Stimulated activated CD4-positive, alpha-beta T cell treated with anti-CD3 and anti-CD28 coated beads, Interleukin-2, amount 100 ng/mL, for 24 hours (primary cell): ENCODE data around the gene NFATC2IP.
"Not testable (repeated sequence)": the region's sequence is repeated elsewhere in the genome, so short reads cannot be mapped to it uniquely, and the experiment has no call there.

Experiments
- DNase-seq, 2 donors: peaks; one replicate each; pipeline ENCODE4 v3.0.0-alpha.2; 2020

NFATC2IP gene

DNA sequence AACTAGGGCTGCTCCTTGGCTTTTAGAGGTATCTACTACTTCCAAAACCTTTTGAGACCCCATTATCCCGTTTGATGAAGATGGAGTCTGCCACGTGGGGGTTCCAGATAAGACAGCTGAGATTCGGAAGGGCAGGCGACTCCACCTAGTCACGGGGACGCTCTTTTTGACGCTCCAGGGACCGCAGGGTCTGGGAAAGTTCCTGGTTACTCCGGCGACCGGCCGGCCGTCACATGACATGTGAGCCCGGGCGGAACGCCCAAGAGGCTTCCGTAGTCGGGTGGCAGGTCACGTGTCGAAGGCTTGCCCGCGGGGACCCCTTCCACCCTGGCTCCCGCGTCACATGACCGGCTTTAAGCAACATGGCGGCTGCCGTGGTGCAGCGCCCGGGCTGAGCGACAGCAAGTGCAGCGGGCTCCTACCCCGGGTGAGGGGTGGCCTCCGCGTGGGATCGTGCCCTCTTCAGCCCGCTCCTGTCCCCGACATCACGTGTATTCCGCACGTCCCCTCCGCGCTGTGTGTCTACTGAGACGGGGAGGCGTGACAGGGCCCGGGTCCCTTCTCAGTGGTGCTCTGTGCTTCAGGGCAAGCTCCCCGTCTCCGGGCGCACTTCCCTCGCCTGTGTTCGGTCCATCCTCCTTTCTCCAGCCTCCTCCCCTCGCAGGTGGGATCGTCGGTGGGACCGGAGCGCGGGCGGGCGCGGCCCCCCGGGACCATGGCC, 23.9 kb downstream of the NFATC2IP start, which contains the start of gene SPNS1:
SPNS1 (plus strand) TSS at position 342 of the 721 bp plus-strand sequence; CDS start at position 716, 374 bp downstream.
- DNase-seq = peak; percentile 94 to 95

DNA sequence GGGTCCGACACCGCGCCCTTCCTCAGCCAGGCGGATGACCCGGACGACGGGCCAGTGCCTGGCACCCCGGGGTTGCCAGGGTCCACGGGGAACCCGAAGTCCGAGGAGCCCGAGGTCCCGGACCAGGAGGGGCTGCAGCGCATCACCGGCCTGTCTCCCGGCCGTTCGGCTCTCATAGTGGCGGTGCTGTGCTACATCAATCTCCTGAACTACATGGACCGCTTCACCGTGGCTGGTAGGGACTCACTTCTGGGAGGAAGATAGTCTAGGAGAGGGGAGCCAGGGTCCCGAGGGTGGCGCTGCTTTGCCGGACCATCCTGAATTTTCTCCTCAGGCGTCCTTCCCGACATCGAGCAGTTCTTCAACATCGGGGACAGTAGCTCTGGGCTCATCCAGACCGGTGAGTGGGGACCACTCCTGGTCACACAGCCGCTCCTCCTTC, 24.4 kb downstream of the NFATC2IP start:
- DNase-seq = no peak

DNA sequence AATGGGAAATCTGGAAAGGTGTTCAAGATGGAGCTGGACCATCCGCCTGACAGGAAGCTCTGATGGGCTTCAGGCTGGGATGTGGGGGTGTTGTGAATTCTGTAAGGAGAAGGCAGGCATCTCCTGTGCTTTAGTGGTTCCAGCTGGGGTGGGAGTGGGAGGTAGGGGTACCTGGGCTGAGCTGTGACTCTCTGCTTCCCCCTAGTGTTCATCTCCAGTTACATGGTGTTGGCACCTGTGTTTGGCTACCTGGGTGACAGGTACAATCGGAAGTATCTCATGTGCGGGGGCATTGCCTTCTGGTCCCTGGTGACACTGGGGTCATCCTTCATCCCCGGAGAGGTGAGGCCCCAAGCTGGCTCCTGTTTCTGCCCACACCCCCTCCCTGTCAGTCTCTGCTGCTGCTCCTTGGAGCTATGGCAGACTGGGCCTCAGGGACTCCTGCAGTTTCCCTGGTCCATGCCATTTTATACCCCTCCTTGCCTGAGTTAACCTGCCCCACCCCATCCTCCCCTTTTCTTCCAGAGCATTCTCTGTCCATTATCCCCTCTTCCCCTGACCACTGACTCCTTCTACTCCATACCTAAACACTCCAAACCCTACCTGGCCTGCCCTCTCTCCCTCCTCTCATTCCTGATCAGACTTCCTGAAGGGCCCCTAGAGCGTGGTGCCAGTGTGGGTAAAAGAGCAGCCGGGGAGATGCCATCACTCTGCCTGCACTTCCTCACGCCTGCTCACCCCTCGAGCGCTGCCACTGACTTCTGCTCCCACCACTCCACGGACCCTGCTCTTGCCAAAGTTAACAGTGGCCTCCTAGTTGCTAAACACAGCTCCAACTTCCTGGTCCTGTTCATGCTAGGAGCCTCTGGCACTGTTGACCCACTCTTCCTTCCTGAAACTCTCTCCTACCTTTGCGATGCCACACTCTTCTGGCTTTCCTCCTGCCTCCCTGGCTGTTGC, 27.2 kb downstream of the NFATC2IP start:
- DNase-seq = no peak

DNA sequence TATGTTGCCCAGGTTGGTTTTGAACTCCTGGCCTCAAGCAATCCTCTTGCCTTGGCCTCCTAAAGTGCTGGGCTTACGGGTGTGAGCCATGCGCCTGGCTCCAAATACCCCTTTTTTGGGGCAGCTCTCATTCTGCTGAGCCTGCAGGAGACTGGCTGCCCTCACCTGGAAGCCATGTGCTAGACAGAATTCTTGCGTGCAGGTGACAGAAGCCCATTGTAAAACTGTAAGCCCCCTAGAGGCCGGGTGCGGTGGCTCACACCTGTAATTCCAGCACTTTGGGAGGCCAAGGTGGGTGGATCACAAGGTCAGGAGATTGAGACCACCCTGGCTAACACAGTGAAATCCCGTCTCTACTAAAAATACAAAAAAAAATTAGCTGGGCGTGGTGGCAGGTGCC, 29.6 kb downstream of the NFATC2IP start:
- not testable (repeated sequence) for DNase-seq

DNA sequence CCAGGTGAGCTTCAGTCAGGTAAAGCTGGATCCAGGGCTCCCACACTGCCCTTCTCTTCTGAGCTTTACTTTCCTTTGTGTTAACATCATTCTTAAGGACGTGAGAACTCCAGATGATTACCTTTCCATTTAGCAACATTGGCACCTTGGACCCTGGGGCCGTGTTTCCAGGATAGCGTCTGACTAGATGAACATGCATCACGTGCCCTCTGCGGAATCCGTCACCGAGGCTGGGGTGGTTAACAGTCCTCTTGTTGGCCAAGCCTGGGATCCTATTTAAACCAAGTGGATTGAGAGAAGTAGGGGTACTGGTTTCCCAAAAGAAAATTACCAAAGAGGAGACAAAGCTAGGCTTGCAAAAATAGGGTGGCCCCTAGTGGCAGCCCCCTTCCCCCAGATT, 30.2 kb downstream of the NFATC2IP start:
- DNase-seq = no peak

DNA sequence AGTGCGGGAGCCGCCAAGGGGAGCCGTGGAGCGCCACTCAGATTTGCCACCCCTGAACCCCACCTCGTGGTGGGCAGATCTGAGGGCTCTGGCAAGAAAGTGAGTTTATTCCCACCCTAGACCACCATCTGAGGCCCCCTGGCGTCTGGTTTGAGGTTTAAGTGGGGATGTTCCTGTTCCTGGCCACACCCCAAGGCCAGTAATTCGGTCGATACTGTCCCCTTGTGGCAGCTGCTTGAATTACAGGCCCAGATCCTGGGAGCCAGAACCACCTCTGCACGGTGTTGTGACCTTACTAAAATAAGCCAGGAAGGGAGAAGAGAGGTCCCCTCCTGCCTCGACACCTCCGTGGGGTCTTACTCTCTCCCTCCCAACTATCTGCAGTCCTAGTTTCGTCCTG, 30.8 kb downstream of the NFATC2IP start:
- peak; percentile 64 to 73 for DNase-seq

DNA sequence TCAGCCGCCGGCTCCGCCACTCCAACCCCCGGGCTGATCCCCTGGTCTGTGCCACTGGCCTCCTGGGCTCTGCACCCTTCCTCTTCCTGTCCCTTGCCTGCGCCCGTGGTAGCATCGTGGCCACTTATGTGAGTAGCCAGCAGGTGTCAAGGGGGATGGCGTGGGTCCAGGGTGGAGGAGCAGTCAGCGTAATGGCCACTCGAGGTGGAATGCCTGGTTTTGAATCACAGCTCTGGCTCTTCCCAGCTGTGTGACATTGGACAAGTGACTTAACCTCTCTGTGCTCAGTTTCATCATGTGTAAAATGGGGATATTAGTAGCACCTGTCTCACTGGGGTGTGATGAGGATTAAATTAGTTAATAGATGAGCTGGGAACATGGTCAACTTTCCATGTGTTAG, 31.7 kb downstream of the NFATC2IP start:
- DNase-seq = no peak

DNA sequence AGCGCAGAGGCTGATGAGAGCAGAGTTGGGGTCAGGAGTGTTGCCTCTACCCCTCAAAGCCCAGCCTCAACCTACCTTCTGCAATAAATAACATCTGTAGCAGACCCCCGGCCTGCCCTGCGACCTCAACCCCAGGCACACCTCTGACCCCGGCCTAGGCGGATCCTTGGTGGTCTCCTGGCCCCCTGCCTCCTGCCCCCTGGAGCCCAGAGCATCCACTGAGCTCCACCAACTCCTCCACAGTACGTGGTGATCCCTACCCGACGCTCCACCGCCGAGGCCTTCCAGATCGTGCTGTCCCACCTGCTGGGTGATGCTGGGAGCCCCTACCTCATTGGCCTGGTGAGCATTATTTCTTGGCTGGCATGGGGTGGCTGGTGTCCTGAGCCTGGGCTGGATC, 32.2 kb downstream of the NFATC2IP start:
- DNase-seq = no peak

DNA sequence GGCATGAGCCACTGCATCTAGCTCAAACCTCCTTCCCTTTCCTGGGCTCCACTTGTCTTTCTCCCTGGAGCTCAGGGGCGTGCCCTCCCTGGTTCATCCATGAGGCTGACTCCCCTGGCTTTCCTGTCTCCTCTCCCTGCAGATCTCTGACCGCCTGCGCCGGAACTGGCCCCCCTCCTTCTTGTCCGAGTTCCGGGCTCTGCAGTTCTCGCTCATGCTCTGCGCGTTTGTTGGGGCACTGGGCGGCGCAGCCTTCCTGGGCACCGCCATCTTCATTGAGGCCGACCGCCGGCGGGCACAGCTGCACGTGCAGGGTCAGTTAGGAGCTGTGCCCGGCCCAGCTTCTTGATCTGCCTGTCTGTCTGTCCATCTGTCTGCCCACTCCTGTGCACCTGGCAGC, 32.9 kb downstream of the NFATC2IP start:
- DNase-seq = no peak

DNA sequence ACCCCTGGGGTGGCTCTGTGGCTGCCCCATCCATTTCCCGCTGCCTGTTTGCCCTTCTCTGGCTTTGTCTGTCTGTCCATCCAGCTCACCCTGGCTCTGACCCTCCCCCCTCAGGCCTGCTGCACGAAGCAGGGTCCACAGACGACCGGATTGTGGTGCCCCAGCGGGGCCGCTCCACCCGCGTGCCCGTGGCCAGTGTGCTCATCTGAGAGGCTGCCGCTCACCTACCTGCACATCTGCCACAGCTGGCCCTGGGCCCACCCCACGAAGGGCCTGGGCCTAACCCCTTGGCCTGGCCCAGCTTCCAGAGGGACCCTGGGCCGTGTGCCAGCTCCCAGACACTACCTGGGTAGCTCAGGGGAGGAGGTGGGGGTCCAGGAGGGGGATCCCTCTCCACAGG, 33.4 kb downstream of the NFATC2IP start:
- DNase-seq = no peak

DNA sequence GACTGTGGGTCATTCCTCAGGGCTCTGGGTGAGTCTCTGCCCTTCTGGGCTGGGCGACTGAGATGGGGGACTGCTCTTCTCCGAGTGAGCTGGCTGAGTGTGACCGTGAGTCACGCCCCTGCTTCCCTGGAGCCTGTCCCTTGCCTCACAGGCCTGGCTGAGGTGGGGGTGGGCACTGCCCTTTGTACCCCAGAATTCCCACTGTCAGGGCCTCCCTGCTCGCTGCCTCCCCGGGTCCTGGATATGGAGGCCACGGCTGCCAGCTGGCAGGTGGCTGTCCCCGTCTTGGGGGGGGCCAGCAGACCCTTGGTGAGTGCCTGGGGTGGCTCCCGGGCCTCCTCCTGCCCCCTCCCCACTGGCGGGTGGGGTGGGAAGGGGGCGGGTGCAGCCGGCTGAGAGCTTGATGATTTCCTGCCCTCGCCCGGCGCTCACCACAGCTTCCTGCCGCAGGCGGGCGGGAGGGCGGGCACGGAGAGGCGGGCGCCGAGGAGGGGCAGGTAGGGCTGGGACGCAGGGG, 33.9 kb downstream of the NFATC2IP start, which contains the start of gene LAT:
LAT (plus strand) TSS at position 434 of the 517 bp plus-strand sequence. CDS start 366 bp downstream, outside the sequence.
- peak; percentile 73 to 81 for DNase-seq

DNA sequence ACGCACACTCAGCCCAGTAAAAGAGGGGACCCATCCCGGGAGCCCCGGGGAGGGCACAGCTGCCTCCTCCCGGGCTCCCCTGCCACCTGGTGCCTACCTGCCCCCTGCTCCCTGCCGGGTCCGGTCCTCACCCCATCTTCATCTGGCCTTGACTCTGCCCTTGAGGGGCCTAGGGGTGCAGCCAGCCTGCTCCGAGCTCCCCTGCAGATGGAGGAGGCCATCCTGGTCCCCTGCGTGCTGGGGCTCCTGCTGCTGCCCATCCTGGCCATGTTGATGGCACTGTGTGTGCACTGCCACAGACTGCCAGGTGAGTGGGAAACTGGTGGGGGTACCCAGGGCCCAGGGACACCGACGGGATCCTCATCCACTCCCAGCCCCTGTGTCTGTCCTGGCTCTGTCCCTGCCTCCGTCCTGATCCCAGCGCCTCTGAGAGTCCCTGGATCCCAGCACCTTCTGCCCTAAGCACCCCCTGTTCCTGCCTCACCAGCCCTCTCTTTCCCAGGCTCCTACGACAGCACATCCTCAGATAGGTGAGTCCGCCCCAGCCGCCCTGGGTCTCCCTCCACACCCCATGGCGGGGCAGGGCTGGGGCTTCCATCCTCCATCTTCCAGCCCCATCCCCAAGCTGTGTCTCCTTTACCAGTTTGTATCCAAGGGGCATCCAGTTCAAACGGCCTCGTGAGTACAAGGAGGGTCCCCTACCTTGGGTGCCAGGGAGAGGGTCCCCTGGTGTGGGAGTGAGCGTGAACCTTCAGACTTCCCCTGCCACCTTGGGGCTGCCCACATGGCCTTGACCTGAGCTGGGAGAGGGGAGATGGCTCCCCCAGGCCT, 34.7 kb downstream of the NFATC2IP start:
- peak; percentile 33 to 38 for DNase-seq

DNA sequence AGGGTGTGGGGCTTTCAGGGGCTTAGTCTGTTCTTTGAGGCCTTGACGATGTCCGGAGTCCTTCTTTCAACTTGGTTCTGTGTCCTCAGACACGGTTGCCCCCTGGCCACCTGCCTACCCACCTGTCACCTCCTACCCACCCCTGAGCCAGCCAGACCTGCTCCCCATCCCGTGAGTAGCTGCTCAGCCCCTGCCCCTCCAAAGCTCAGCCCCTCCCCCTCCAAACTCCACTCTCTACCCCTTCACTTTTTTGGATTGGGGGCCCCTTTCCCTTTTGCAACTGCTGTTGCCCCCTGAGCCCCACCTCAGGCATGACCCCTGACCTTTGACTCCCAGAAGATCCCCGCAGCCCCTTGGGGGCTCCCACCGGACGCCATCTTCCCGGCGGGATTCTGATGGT, 35.3 kb downstream of the NFATC2IP start:
- DNase-seq = peak in 1 of 2 donors; percentile 27

DNA sequence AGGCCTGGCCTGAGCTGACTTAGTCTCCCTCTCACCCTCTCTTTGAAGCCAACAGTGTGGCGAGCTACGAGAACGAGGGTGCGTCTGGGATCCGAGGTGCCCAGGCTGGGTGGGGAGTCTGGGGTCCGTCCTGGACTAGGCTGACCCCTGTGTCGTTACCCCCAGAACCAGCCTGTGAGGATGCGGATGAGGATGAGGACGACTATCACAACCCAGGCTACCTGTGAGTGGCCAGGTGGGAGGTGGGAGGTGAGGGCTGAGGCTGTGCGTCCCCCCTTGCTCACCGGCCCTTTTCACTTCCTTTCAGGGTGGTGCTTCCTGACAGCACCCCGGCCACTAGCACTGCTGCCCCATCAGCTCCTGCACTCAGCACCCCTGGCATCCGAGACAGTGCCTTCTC, 35.8 kb downstream of the NFATC2IP start:
- DNase-seq = peak in 1 of 2 donors; percentile 26

DNA sequence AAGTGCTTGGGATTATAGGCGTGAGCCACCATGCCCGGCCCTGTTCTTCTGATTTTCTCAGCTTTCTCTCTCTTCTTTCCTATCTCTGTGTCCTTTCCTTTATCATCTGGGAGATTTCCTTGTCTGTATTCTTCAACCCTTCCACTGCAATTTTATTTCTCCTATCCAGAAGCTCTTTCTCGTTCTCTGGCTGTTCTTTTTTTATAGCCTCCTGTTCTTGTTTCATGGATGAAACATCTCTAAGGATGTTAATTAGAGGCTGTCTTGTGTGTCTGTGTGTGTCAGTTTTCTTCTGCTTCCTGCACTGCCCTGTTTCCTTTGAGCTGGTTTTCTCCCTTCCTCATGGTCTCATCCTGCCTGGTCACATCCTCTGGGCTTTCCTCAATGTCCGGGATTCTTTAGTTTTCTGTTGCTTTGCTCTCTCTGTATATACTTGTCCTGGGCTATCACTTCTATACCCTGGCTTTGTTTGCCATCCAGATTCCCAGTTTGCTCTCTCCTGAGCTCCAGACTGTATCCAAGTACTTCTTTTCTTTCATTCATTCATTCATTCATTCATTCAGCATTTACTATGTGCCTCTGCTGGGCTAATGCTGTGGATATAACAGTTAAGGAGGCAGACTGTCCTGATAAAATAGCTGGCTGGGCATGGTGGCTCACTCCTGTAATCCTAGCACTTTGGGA, 36.6 kb downstream of the NFATC2IP start:
- DNase-seq = no peak

DNA sequence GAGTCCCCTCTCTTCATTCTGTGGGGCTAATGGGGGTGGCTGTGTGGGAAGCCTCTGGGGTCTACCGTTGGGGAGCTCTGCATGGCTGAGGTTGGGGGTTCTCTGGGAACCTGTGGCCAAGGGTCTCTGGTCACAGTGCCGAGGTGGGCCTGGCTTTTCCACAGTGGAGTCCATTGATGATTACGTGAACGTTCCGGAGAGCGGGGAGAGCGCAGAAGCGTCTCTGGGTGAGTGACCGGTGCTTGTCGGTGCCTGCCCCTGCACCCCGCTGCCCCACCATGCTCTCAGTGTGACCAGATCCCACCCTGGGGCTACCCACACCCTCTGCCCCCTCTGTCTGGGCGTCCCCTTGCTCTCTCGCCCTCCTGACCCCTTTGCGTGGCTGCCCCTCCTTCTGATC, 38.6 kb downstream of the NFATC2IP start:
- no peak for DNase-seq

DNA sequence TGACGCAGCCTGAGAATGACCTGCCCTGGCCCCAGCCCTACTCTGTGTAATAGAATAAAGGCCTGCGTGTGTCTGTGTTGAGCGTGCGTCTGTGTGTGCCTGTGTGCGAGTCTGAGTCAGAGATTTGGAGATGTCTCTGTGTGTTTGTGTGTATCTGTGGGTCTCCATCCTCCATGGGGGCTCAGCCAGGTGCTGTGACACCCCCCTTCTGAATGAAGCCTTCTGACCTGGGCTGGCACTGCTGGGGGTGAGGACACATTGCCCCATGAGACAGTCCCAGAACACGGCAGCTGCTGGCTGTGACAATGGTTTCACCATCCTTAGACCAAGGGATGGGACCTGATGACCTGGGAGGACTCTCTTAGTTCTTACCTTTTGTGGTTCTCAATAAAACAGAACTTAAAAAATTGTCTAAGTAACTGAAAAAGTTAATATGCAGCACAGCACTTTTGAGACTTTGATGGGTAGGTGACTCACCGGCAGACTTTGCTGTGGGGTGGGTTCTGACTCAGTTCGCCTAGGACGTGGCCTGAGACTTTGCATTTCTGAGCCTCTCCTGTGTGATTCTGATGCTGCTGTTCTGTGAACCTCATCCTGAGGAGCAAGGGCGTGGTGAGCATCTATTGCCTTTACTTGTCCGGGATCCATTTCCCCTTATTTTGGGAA, 39.8 kb downstream of the NFATC2IP start:
- DNase-seq = peak; percentile 73

DNA sequence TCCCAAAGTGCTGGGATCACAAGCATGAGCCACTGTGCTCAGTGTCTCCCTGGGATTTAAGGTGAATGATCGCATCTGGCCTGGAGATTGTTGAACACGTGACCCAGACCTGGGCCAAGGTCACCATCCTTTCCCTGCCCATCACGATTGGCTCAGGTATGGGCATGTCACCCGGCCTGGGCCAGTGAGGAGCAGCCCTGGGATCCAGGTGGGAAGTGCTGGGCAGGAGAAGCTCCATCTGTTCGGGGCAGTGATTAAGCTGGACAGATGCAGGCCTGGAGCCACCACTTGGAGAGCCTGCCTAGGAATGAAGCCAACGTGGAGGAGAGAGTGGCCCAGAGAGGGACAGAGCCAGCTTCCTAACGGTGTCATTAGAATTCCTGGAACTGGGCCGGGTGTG, 41.0 kb downstream of the NFATC2IP start:
- no peak for DNase-seq

DNA sequence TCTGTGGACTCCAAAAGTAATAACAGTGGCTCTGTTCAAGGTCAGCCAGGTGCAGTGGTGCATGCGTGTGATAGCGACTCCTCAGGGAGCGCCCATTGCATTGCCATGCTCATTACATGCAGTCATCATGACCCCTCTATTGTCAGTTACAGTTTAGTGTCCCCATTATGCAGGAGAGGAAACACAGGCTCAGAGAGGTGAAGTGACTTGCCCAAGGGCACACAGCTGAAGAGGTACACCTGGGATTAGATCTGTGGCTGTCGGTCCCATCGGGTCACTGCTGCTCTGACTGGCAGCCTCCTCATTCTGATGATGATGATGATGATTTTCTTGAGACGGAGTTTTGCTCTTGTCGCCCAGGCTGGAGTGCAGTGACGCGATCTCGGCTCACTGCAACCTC, 41.8 kb downstream of the NFATC2IP start:
- no peak for DNase-seq

DNA sequence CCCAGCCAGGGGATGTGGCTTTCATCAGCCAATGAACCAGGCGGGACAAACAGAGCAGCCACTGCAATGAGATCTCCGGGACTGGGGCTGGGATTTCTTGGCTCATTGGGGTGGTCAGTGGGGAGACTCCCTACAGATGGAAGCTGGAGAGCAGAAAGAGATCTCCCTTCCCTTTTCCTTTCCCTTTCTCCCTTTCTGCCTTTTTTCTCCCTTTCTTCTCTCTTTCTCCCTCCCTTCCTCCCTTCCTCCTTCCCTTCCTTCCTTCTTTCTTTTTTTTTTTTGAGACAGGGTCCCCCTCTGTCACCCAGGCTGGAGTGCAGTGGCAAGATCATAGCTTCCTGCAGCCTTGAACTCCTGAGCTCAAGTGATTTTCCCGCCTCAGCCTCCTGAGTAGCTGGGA, 48.1 kb downstream of the NFATC2IP start:
- no peak for DNase-seq

DNA sequence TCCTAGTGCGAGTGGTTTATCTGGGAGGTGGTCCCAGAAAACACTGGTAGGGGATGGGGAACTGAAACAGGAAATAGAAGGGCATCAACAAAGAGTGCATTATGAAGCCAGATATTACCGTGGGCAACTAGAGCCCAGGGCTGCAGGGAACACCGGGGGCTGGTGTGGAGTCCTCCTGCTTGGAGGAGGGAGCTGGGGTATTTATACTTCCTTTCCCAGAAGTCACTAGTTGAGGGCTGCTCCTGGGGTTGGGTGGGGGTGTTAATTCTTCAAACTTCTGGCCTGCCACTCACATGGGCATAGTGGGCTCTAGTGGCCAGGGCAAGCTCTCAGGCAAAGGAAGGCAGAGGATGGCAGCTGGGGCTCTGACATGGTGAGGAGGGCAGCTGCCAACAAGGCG, 48.8 kb downstream of the NFATC2IP start:
- no peak for DNase-seq
